Colonic mucosa (tissue), 4 donors: Measurements from ENCODE around the gene MSL2. TPM values are rescaled to one million over a fixed set of nuclear protein-coding genes. Genes with fewer than 3 reads are reported as not detected.
"Not testable (repeated sequence)": the region's sequence is repeated elsewhere in the genome, so short reads cannot be mapped to it uniquely, and the experiment has no call there.

Experiments
- DNase-seq: peaks from one replicate; pipeline ENCODE4 v3.0.0-alpha.2; 2020
- H3K27ac ChIP-seq: fragments of 200-600 bp; one replicate; pipeline ENCODE4 v1.8.0; 2021
- H3K27me3 ChIP-seq: fragments of 200-600 bp; one replicate; pipeline ENCODE4 v1.8.0; 2021
- H3K36me3 ChIP-seq: fragments of 200-600 bp; one replicate; pipeline ENCODE4 v1.8.0; 2021
- H3K4me1 ChIP-seq: fragments of 200-600 bp; one replicate; pipeline ENCODE4 v1.8.0; 2021; ENCODE audit warnings: mild to moderate bottlenecking
- H3K4me3 ChIP-seq: fragments of 200-600 bp; one replicate; pipeline ENCODE4 v1.8.0; 2021
- H3K9ac ChIP-seq, 2 donors: one replicate each; pipeline ENCODE4 v1.7.0; 2013; ENCODE audit warnings: control low read depth in 2 of 2, low read depth in 2 of 2, low read length in 2 of 2
- H3K9me3 ChIP-seq: fragments of 200-600 bp; one replicate; pipeline ENCODE4 v1.8.0; 2021
- CTCF ChIP-seq: fragments of 200-600 bp; IDR thresholded peaks from one replicate; pipeline ENCODE4 v1.8.0; 2022; ENCODE audit warnings: antibody characterized with exemption, mild to moderate bottlenecking
- intact Hi-C: fragments of 100-400 bp; cut with DNase I; formaldehyde crosslinking; loops from one replicate; pipeline ENCODE4 v1.14.1; 2022
- total RNA-seq, 2 donors: library from RNA; stranded (reverse); fragmentation: NEBNext Ultra II Directional in 1 of 2; extraction: Animal tissue kit (Norgen Biotek cat#: 25700) in 1 of 2; gene quantifications; one replicate each; pipeline ENCODE4 v1.2.1, GENCODE V29; 2021
- donor health status: healthy.
- donor health status: DM: no; HTN: no; CAD: no.
- donor health status: DM: no; HTN: no; CAD: no.

MSL2 gene
- total RNA-seq, 2 donors from 2014 or later: 23.5 to 31.0 TPM

DNA sequence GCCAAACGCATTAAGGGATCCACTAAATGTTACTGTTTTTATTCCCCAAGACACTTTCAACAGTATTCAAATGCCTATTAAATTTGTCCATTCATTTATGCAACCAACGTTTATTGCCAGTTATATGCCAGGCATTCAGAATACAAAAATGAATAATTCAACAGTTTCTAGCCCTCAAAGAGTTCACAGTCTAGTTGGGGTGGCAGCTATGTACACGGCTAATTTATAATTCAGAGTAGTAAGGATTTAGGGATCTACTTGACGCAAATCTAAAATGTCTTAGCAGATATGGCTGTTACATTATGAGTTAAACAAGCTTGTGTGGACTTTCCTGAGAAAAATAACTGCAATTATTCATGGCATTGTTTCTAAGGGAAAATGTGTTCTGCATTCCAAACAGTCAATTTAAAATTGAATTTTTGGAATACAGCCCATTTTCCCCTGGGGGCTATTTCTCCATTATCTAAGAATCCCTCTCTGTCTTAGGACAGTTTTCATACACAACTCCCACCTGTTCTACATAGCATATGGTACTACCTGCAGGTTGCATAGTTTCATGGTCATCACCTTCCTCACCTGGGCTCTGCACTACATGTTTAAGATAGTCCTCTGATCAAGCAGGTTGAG is 11.5 kb upstream of the MSL2 start:
- intact Hi-C loops: no loop called here
- no peak overlapping the region for H3K9ac ChIP-seq
- no peak overlapping the region for H3K4me3 ChIP-seq
- H3K36me3 ChIP-seq: no peaks in the 10 kb centered on the region
- no peaks in the 10 kb centered on the region for H3K9me3 ChIP-seq
- no peak overlapping the region for H3K27ac ChIP-seq
- H3K4me1 ChIP-seq: no peaks in the 10 kb centered on the region
- H3K27me3 ChIP-seq: no peaks in the 10 kb centered on the region
- no peak for DNase-seq
- TF ChIP-seq CTCF: no peak

DNA sequence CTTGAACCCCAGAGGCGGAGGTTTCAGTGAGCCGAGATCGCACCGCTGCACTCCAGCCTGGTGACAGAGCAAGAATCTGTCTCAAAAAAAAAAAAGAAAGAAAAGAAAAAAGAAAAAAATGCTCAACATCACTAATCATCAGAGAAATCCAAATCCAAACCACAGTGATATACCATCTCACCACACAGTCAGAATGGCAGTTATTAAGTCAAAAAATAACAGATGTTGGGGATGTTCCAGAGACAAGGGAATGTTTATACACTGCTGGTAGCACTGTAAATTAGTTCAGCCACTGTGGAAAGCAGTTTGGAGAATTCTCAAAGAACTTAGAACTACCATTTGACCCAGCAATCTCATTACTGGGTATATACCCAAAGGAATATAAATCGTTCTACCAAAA is 3.1 kb upstream of the MSL2 start:
- H3K27me3 ChIP-seq, H3K4me3 ChIP-seq, H3K27ac ChIP-seq, H3K9me3 ChIP-seq, H3K36me3 ChIP-seq, H3K4me1 ChIP-seq, H3K9ac ChIP-seq, DNase-seq: not testable (repeated sequence)
- intact Hi-C loops: loop anchor here (5.0 kb wide), 1 partner anchor 553 kb away; the partner anchor contains the start of gene STAG1

- not testable (repeated sequence) for H3K27ac ChIP-seq, DNase-seq, H3K9me3 ChIP-seq, H3K9ac ChIP-seq, H3K36me3 ChIP-seq, H3K27me3 ChIP-seq, H3K4me3 ChIP-seq, H3K4me1 ChIP-seq
- intact Hi-C loops: loop anchor here (5.0 kb wide), 1 partner anchor 554 kb away; the partner anchor contains the start of gene STAG1
Measured at GRCh38 chr3:136198462-136199078, 2.4 kb upstream of the MSL2 start.

DNA sequence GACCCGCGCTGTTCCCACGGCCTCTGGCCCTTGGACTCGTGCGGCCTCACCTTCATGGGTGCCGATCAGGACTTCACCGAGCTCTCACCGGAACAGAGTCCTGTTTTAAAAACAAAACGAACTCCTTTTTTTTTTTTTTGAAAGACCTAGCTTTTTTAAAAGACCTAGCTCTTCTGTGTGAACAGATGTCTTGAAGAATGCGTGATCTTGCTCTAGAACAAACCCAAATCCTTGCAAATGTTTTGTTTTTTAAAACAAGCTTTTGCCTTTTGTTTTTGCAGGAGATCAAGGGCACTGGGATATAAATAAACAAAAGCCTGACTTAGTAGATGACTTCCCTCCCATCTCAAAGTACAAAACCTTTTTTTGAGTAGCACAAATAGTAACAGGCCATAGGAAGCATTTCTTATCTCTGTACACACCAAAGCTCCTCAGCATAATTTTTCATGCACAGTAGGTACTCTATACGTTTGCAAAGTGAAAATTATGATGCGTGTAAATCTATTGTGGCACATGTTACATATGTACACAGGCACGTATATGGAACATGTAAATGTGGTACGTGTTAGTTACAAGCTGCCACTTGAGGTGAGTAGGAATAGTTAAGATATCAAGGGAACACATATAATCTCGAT is 1.1 kb upstream of the MSL2 start:
- peak overlapping the region; percentile 72 for H3K4me3 ChIP-seq
- TF ChIP-seq CTCF: no peak
- H3K9ac ChIP-seq: peak overlapping the region; percentile 87 to 89
- H3K4me1 ChIP-seq: peaks cover 7% of the 10 kb centered on the region
- no peaks in the 10 kb centered on the region for H3K36me3 ChIP-seq
- no peak for DNase-seq
- intact Hi-C loops: loop anchor here (5.0 kb wide), 1 partner anchor 555 kb away; the partner anchor contains the start of gene STAG1
- no peaks in the 10 kb centered on the region for H3K27me3 ChIP-seq
- H3K27ac ChIP-seq: peak overlapping the region; percentile 98
- no peaks in the 10 kb centered on the region for H3K9me3 ChIP-seq

- Histone ChIP-seq H3K9me3 (no peaks in the 10 kb centered on the region), H3K4me1 (peaks cover 7% of the 10 kb centered on the region), H3K36me3 (no peaks in the 10 kb centered on the region), H3K27ac (peak overlapping the region; percentile 98), H3K27me3 (no peaks in the 10 kb centered on the region), H3K4me3 (peak overlapping the region; percentile 72), H3K9ac (peak overlapping the region; percentile 87 to 89)
- no peak for TF ChIP-seq CTCF
- peak; percentile 99 for DNase-seq
- intact Hi-C loops: loop anchor here (5.0 kb wide), 1 partner anchor 556 kb away; the partner anchor contains the start of gene STAG1
Measured at GRCh38 chr3:136196401-136197158, 445 bp upstream of the MSL2 start.
